Esophagus muscularis mucosa (tissue), 3 donors: Measurements from ENCODE around the gene PPP3CA.

Experiments
- CTCF ChIP-seq, 3 experiments: fragments of 200-600 bp in 2 of 3; fragments of 450-650 bp in 1 of 3; sonication (generic) in 2 of 3; IDR thresholded peaks; one replicate each; pipeline ENCODE4 v1.5.1; 2017 to 2019; ENCODE audit warnings: antibody characterized with exemption in 3 of 3, mild to moderate bottlenecking in 2 of 3, moderate library complexity in 1 of 3
- POLR2AphosphoS5 ChIP-seq, 2 donors: sonication (generic); formaldehyde crosslinking; IDR thresholded peaks; one replicate each; pipeline ENCODE4 v1.6.1; 2017; ENCODE audit warnings: antibody characterized with exemption in 2 of 2

- TF ChIP-seq CTCF (IDR thresholded peaks at IDR 0.05), result no peak
- TF ChIP-seq POLR2AphosphoS5 (IDR thresholded peaks at IDR 0.05), result no peak
Measured at GRCh38 chr4:100986360-100986868, 360.9 kb downstream of the PPP3CA start.
